Erythroblast (primary cell): ENCODE measurements around the gene ZBTB38.

Experiments
- GATA1 ChIP-seq: IDR thresholded peaks from 2 replicates; pipeline ENCODE4 v1.6.1; 2011; ENCODE audit warnings: low read depth, mild to moderate bottlenecking, control low read depth, low read length, moderate library complexity
- POLR2A ChIP-seq: IDR thresholded peaks from 2 replicates; pipeline ENCODE4 v1.6.1; 2011; ENCODE audit warnings: mild to moderate bottlenecking, low read length

DNA sequence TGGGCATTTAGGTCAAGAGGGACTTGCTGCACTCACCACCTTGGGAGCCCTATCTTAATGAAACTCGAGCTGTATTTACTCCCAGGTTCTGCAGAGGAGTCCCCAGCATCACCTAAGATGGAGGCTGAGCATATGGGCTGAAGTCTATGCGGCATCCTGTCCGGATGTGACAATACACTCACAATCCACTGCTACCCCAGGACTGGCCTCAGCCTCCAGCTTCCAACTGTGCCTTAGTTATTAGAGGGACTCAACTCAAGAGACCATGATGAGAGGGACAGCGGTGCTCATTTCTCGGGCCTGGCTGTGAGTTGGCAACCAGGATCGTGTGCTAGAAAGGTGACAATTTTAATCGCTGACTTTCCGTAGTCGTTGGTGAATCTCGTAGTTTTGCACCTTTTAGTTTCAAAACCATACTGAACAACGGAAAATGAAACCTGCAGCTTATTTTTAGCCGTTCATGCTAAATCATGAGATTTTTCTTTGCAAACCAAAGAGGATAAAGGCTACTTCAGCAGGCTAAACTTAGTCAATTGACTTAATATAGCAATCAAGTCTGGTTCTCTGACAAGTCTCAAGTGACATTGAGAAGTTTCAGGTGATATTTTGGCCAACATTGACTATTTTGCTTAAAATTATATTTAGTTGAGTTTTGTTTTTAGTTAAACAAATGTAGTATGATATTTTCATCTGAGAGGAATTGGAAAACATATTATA, 11.1 kb downstream of the ZBTB38 start:
- TF ChIP-seq POLR2A, result no peak
- TF ChIP-seq GATA1, result no peak
